ENCODE data around the gene TBL1X. TPM values are rescaled to one million over a fixed set of nuclear protein-coding genes. Genes with fewer than 3 reads are reported as not detected.

The TBL1X gene
- total and polyA plus RNA-seq, 10 of the 15 experiments (the other 5 are each of a cell fraction or from before 2014, with no cell fraction given) = 4.4 to 26.3 (median 10.6) TPM

DNA sequence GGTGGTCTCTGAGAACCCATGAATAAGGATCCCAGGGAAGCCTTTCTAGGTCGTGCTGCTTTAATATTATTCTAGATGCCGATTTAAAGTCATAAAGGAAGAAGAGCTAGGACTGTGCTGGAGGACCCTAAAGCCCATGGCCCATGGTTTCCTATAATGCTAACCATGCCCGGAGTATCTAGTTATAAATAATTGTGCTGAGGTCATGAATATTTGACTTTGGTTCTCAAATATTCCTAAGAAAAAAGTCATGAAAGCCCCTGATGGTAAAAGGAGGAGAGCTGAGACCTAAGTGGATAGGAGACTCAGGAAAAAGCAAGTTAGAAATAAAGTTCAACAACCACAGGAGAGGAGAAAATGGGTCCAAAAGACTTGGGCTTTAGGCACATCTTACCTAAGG, 132.0 kb downstream of the TBL1X start:
- Histone ChIP-seq H3K9me3 (replicated peaks; ENCODE audit: control insufficient read depth, insufficient read depth, low read length) (no peaks in the 10 kb centered on the region; the same call in 2 of the 3 replicates), H3K4me1 (ENCODE audit: control insufficient read depth, insufficient read depth, low read length) (no peaks in the 10 kb centered on the region), H3K79me2 (ENCODE audit: control insufficient read depth, insufficient read depth, low read length) (no peaks in the 10 kb centered on the region), H3K4me3 (no peak overlapping the region), H3K4me2 (ENCODE audit: control insufficient read depth, insufficient read depth) (no peak overlapping the region), H3K27me3 (replicated peaks in 1 of 2; ENCODE audit: control insufficient read depth in 2 of 2, insufficient read depth in 2 of 2, low read length in 1 of 2) (no peaks in the 10 kb centered on the region), H2AFZ (ENCODE audit: control insufficient read depth, low read depth, low read length) (no peak overlapping the region), H3K9ac (ENCODE audit: control insufficient read depth, insufficient read depth, low read length) (no peak overlapping the region), H3K27ac (ENCODE audit: control insufficient read depth, insufficient read depth) (no peak overlapping the region), H4K20me1 (ENCODE audit: control insufficient read depth, insufficient read depth) (no peaks in the 10 kb centered on the region), H3K36me3 (ENCODE audit: control insufficient read depth in 2 of 2, insufficient read depth in 2 of 2, low read length in 1 of 2) (no peaks in the 10 kb centered on the region)
- ChIA-PET CTCF (no interaction called here), POLR2A (no interaction called here), SMC1A (ENCODE audit: uncharacterized antibody, unreplicated experiment) (no interaction called here), RAD21 (ENCODE audit: unreplicated experiment) (no interaction called here)
- DNase-seq (ENCODE audit: low read depth, low spot score) (no peak), FAIRE-seq (no peak), ATAC-seq (no peak)
- WGBS (ENCODE audit: insufficient coverage, insufficient replicate concordance, low lambda C conversion rate, missing lambda C conversion rate) = 67% methylated on average over 3 of the region's 3 CpGs
- intact Hi-C loops (cut with micrococcal nuclease; ENCODE audit: unreplicated experiment) = no loop called here
- no TSS peak for BruUV-seq (replicated peaks)
- in situ Hi-C loops (cut with MboI) = no loop called here
- TF ChIP-seq ZBTB11 (CRISPR knock-in tag; IDR thresholded peaks at IDR 0.05) = no peak
- no peak for TF ChIP-seq STAT1 (conservative IDR thresholded peaks at IDR 0.05)
- TF ChIP-seq PAX5 (IDR thresholded peaks at IDR 0.05; ENCODE audit: borderline replicate concordance, low read depth, low read length) = no peak
- no peak for TF ChIP-seq ZNF24 (IDR thresholded peaks at IDR 0.05)
- no peak for TF ChIP-seq SMC3 (IDR thresholded peaks at IDR 0.05; ENCODE audit: borderline replicate concordance, low read length)
- TF ChIP-seq IKZF2 (IDR thresholded peaks at IDR 0.05) = no peak
- TF ChIP-seq, protein P1, sequence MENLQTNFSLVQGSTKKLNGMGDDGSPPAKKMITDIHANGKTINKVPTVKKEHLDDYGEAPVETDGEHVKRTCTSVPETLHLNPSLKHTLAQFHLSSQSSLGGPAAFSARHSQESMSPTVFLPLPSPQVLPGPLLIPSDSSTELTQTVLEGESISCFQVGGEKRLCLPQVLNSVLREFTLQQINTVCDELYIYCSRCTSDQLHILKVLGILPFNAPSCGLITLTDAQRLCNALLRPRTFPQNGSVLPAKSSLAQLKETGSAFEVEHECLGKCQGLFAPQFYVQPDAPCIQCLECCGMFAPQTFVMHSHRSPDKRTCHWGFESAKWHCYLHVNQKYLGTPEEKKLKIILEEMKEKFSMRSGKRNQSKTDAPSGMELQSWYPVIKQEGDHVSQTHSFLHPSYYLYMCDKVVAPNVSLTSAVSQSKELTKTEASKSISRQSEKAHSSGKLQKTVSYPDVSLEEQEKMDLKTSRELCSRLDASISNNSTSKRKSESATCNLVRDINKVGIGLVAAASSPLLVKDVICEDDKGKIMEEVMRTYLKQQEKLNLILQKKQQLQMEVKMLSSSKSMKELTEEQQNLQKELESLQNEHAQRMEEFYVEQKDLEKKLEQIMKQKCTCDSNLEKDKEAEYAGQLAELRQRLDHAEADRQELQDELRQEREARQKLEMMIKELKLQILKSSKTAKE (IDR thresholded peaks at IDR 0.05; ENCODE audit: low read depth, poor library complexity, severe bottlenecking) = no peak
- no peak for TF ChIP-seq E2F4 (IDR thresholded peaks at IDR 0.05; ENCODE audit: low read depth, low read length)
- TF ChIP-seq STAT3 (IDR thresholded peaks at IDR 0.05; ENCODE audit: low read depth, low read length) = no peak
- no peak for TF ChIP-seq ELK1 (IDR thresholded peaks at IDR 0.05; ENCODE audit: low read depth, low read length)
- no peak for TF ChIP-seq SPI1 (IDR thresholded peaks at IDR 0.05; ENCODE audit: borderline replicate concordance, insufficient read depth, low read depth, low read length)

Data from GM12878 (cell line).